Measurements from ENCODE around the gene HNRNPA0. TPM values are rescaled to one million over a fixed set of nuclear protein-coding genes. Genes with fewer than 3 reads are reported as not detected.

The HNRNPA0 gene
- total and polyA plus RNA-seq, 9 of the 15 experiments (the other 6 are each of a cell fraction or from before 2014, with no cell fraction given), result 5.0 to 33.3 (median 10.7) TPM

DNA sequence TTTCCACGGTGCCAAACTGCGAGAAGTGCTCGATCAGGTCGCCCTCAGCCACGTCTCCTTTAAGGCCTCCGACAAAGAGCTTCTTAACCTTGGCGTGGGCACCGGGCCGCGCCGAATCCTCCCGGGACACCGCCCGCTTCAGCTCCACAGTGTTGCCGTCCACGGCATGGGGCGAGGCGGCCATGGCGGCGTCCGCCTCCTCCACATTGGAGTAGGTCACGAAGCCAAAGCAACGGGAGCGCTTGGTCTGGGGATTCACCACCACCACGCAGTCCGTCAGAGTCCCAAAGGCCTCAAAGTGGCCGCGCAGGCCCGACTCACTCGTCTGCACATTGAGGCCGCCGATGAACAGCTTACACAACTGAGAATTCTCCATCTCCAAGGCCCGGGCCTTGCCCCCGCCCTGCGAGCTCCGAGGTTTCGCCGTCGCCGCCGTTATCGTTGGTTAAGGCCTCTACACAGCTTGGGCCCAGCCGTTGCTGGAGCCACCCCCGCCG lies 424 bp downstream of the HNRNPA0 start:
- BruUV-seq (replicated peaks), result TSS peak; percentile 57
- Histone ChIP-seq H3K4me1 (replicated peaks in 1 of 2; ENCODE audit: control insufficient read depth in 2 of 2, insufficient read depth in 2 of 2, low read length in 2 of 2) (peaks cover 0 to 16% of the 10 kb centered on the region in 2 experiments; a peak in 3 of 5 replicates), H3K79me2 (ENCODE audit: control insufficient read depth, insufficient read depth, low read length) (peaks cover 40% of the 10 kb centered on the region), H2AFZ (ENCODE audit: low read depth, low read length) (peak overlapping the region; percentile 97), H3K36me3 (ENCODE audit: control insufficient read depth, insufficient read depth, low read length) (peaks cover 21% of the 10 kb centered on the region; the same call in 2 of the 3 replicates), H3K9ac (ENCODE audit: insufficient read depth in 1 of 2, low read depth in 2 of 2, low read length in 2 of 2) (peak overlapping the region; percentile 98 to 100), H3K4me3 (peak overlapping the region; percentile 76), H3K9me3 (replicated peaks; ENCODE audit: control insufficient read depth, insufficient read depth, low read depth, low read length) (no peaks in the 10 kb centered on the region), H4K20me1 (replicated peaks; ENCODE audit: control insufficient read depth, insufficient read depth, low read length) (peaks cover 28% of the 10 kb centered on the region), H3K27ac (ENCODE audit: extremely low read depth, low read depth, low read length) (peak overlapping the region; percentile 97), H3K27me3 (ENCODE audit: control insufficient read depth in 2 of 2, insufficient read depth in 2 of 2, low read length in 2 of 2) (peaks cover 4 to 5% of the 10 kb centered on the region in 2 experiments; a peak in 3 of 5 replicates), H3K9me1 (ENCODE audit: control insufficient read depth, insufficient read depth, low read length) (no peaks in the 10 kb centered on the region), H3K4me2 (ENCODE audit: insufficient read depth, low read length) (peak overlapping the region; percentile 93)
- intact Hi-C loops (cut with micrococcal nuclease) (loop anchor here (5.0 kb wide), 2 partner anchors 244 to 279 kb away; partner anchors contain the start of gene FAM13B), in situ Hi-C loops (cut with MboI) (no loop called here)
- ATAC-seq (peak; percentile 48), DNase-seq (ENCODE audit: extremely low read depth in 1 of 4, low spot score in 3 of 4) (no peak), FAIRE-seq (no peak)
- ChIA-PET POLR2A (interaction anchor here (0.6 to 2.0 kb wide), 12 partner anchors 9 to 380 kb away, joined by 3 to 15 read pairs (median 4); no protein-coding TSS in a partner anchor), CTCF (ENCODE audit: low intra/inter-chr PET ratio) (no interaction called here)
- WGBS (ENCODE audit: insufficient coverage, low coverage, missing lambda C conversion rate), result under 1% methylated on average over 30 of the region's 45 CpGs
- TF ChIP-seq ZNF507 (tag; conservative IDR thresholded peaks at IDR 0.05), result no peak
- no peak for TF ChIP-seq NFIC (IDR thresholded peaks at IDR 0.05)
- no peak for TF ChIP-seq HMG20A (CRISPR knock-in tag; conservative IDR thresholded peaks at IDR 0.05)
- TF ChIP-seq KAT7 (CRISPR knock-in tag; IDR thresholded peaks at IDR 0.05; ENCODE audit: borderline replicate concordance), result peak; percentile 31; the same call in 1 of the 2 replicates
- no peak for TF ChIP-seq RBM34 (IDR thresholded peaks at IDR 0.05; ENCODE audit: borderline replicate concordance, insufficient read depth, low read length)
- TF ChIP-seq NCOA6 (IDR thresholded peaks at IDR 0.05), result no peak
- no peak for TF ChIP-seq FOXM1 (IDR thresholded peaks at IDR 0.05; ENCODE audit: low read depth)
- no peak for TF ChIP-seq FOXM1 (CRISPR knock-in tag; IDR thresholded peaks at IDR 0.05; ENCODE audit: low read depth)
- no peak for TF ChIP-seq BRF1 (IDR thresholded peaks at IDR 0.05; ENCODE audit: borderline replicate concordance, extremely low read depth, insufficient read length)
- no peak for TF ChIP-seq ZNF121 (CRISPR knock-in tag; conservative IDR thresholded peaks at IDR 0.05)
- no peak for TF ChIP-seq ZNF668 (CRISPR knock-in tag; IDR thresholded peaks at IDR 0.05)
- TF ChIP-seq, protein P1, sequence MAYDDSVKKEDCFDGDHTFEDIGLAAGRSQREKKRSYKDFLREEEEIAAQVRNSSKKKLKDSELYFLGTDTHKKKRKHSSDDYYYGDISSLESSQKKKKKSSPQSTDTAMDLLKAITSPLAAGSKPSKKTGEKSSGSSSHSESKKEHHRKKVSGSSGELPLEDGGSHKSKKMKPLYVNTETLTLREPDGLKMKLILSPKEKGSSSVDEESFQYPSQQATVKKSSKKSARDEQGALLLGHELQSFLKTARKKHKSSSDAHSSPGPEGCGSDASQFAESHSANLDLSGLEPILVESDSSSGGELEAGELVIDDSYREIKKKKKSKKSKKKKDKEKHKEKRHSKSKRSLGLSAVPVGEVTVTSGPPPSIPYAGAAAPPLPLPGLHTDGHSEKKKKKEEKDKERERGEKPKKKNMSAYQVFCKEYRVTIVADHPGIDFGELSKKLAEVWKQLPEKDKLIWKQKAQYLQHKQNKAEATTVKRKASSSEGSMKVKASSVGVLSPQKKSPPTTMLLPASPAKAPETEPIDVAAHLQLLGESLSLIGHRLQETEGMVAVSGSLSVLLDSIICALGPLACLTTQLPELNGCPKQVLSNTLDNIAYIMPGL (CRISPR knock-in tag; IDR thresholded peaks at IDR 0.05), result no peak
- no peak for TF ChIP-seq ZNF398 (CRISPR knock-in tag; IDR thresholded peaks at IDR 0.05)
- TF ChIP-seq FOXP1 (CRISPR knock-in tag; IDR thresholded peaks at IDR 0.05), result no peak
- 0 out of 2 replicates have a peak, but pooled peaks have one; percentile 30 for TF ChIP-seq ZNF511 (CRISPR knock-in tag; IDR thresholded peaks at IDR 0.05)
- no peak for TF ChIP-seq MBD2 (IDR thresholded peaks at IDR 0.05; ENCODE audit: borderline replicate concordance, low read depth)
- peak; percentile 70 for TF ChIP-seq RBBP5 (IDR thresholded peaks at IDR 0.05; ENCODE audit: borderline replicate concordance, insufficient read depth, low read length, poor library complexity, severe bottlenecking)
- no peak for TF ChIP-seq PHF20 (IDR thresholded peaks at IDR 0.05; ENCODE audit: partially characterized antibody)
- no peak for TF ChIP-seq HNRNPUL1 (IDR thresholded peaks at IDR 0.05; ENCODE audit: low read length)
- no peak for TF ChIP-seq TAF1 (IDR thresholded peaks at IDR 0.05; ENCODE audit: control insufficient read depth, extremely low read depth, insufficient read depth, low read length, severe bottlenecking)

All from K562 (cell line).